K562 (cell line): ENCODE data around the gene MED17. TPM values are rescaled to one million over a fixed set of nuclear protein-coding genes. Genes with fewer than 3 reads are reported as not detected.

Experiments
- CAMTA2 ChIP-seq: fragments of 250-450 bp; sonication (Bioruptor Pico); conservative IDR thresholded peaks from 2 replicates; pipeline ENCODE4 v1.5.1; 2022
- CEBPG ChIP-seq, 3 experiments: fragments of 200-800 bp in 1 of 3; sonication (Bioruptor generic) in 1 of 3; sonication (generic) in 1 of 3; formaldehyde crosslinking in 1 of 3; IDR thresholded peaks in 2 of 3; conservative IDR thresholded peaks in 1 of 3; 2 replicates each; pipeline versions ENCODE4 v1.6.1 to v1.8.0; 2016 to 2022; ENCODE audit warnings: missing compliant biosample characterization in 2 of 3, missing genetic modification characterization in 2 of 3, mild to moderate bottlenecking in 1 of 3, missing genetic modification reagents in 1 of 3
- DNMT1 ChIP-seq: fragments of 450-650 bp; IDR thresholded peaks from 2 replicates; pipeline ENCODE4 v1.6.1; 2016; ENCODE audit warnings: antibody characterized with exemption, mild to moderate bottlenecking
- KLF1 ChIP-seq: fragments of 450-650 bp; IDR thresholded peaks from 2 replicates; pipeline ENCODE4 v1.6.1; 2016; ENCODE audit warnings: missing genetic modification characterization, missing compliant biosample characterization
- MIER1 ChIP-seq: fragments of 450-650 bp; IDR thresholded peaks from 2 replicates; pipeline ENCODE4 v1.6.1; 2016; ENCODE audit warnings: antibody characterized with exemption, mild to moderate bottlenecking, low read depth
- RBM14 ChIP-seq: fragments of 200-400 bp; formaldehyde crosslinking; IDR thresholded peaks from 2 replicates; pipeline ENCODE4 v1.6.1; 2018; ENCODE audit warnings: low read depth, mild to moderate bottlenecking, low read length, moderate library complexity, borderline replicate concordance; ENCODE audit not compliant: insufficient read depth
- SMAD2 ChIP-seq: fragments of 150-350 bp; IDR thresholded peaks from 2 replicates; pipeline ENCODE4 v1.6.1; 2014; ENCODE audit warnings: low read depth, mild to moderate bottlenecking, low read length
- SMARCA5 ChIP-seq: fragments of 450-650 bp; IDR thresholded peaks from 2 replicates; pipeline ENCODE4 v1.6.1; 2016
- TAF1 ChIP-seq: IDR thresholded peaks from 2 replicates; pipeline ENCODE4 v1.6.1; 2011; ENCODE audit warnings: mild to moderate bottlenecking, low read length, moderate library complexity; ENCODE audit not compliant: insufficient read depth, control insufficient read depth, severe bottlenecking; ENCODE audit errors: extremely low read depth
- ZBTB9 ChIP-seq: fragments of 450-650 bp; formaldehyde crosslinking; IDR thresholded peaks from 2 replicates; pipeline ENCODE4 v1.4.0; 2020; ENCODE audit warnings: mild to moderate bottlenecking, moderate library complexity
- ZNF165 ChIP-seq: fragments of 250-450 bp; sonication (Bioruptor Pico); IDR thresholded peaks from 2 replicates; pipeline ENCODE4 v1.4.0; 2020; ENCODE audit warnings: borderline replicate concordance
- polyA plus RNA-seq, 8 experiments: library from polyadenylated mRNA; depleted of rRNA in 4 of 8; stranded (reverse) in 5 of 8; unstranded in 3 of 8; fragments of >200 nt; fragmentation: Nextera tagmentation in 2 of 8; fragmentation: Illumina TruSeq in 1 of 8; extraction: Ambion mirVana in 2 of 8; extraction: Trizol in 1 of 8; gene quantifications; 2 replicates each; pipeline versions ENCODE4 v1.2.1 to v1.2.3, GENCODE V29; 2011 to 2014; ENCODE audit warnings: inconsistent platforms in 1 of 8, missing spikeins in 1 of 8
- total RNA-seq, 7 experiments: library from RNA; depleted of rRNA in 6 of 7; stranded (reverse); fragments of >200 nt in 6 of 7; fragmentation: Illumina TruSeq in 2 of 7; extraction: Trizol in 2 of 7; gene quantifications; 2 replicates each; pipeline versions ENCODE4 v1.2.1 to v1.2.3, GENCODE V29; 2011 to 2021; ENCODE audit warnings: low replicate concordance in 1 of 7
- TF ChIP-seq, protein P1 (sequence below), 2 experiments: fragments of 450-650 bp; formaldehyde crosslinking in 1 of 2; IDR thresholded peaks; 2 replicates each; pipeline versions ENCODE4 v1.4.0 to v1.6.1; 2014 to 2020; ENCODE audit warnings: mild to moderate bottlenecking in 2 of 2, borderline replicate concordance in 1 of 2, low read depth in 1 of 2
- TF ChIP-seq, protein P2 (sequence below): fragments of 450-650 bp; formaldehyde crosslinking; IDR thresholded peaks from 2 replicates; pipeline ENCODE4 v1.4.0; 2022; ENCODE audit warnings: mild to moderate bottlenecking, moderate library complexity
- TF ChIP-seq, protein P3 (sequence below): fragments of 250-450 bp; sonication (Bioruptor Pico); IDR thresholded peaks from 2 replicates; pipeline ENCODE4 v1.8.0; 2021; ENCODE audit warnings: borderline replicate concordance, mild to moderate bottlenecking, moderate library complexity; ENCODE audit not compliant: poor library complexity, severe bottlenecking

Gene MED17
- total and polyA plus RNA-seq, 9 of the 15 experiments (the other 6 are each of a cell fraction or from before 2014, with no cell fraction given), result 6.7 to 34.7 (median 26.8) TPM

DNA sequence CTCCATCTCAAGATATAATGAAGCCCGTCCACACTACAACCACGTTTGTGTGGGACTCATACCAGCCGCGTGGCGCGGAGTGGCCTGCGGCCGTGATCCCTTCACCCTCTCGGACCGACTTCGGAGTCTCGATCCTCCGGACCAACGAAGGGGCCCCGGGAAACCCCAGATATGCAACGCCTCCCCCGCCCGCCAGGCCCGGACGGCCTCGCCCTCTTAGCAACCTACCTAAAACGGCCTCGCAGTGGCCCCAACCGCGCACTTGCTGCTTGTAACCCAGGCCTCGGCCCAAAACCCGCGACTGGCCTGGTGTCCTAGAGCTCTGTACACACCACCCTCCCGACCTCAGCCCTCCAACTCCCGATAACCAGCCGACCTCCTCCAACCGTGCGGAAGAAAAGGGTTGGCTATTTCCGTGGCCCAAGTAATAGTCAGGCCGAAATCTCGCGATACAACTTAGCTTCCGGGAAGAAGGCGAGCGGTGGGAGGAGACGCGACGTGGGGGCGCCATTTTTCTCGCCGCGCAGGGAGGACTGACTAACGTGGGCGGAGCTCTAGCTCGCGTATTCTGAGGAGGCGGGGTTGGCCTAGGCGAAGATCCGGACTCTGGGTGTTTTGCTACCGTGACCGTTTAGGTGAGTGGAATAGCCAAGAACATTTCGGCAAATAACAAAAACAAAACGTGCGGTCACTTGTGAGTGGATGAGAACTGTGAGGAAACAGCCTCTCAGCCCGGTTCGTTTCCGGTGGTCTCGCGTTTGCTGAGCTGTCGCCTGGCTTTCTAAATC lies 42.8 kb upstream of the MED17 start, which contains the start of the genes C11orf54 and TAF1D (continued):
- TF ChIP-seq, protein P1, sequence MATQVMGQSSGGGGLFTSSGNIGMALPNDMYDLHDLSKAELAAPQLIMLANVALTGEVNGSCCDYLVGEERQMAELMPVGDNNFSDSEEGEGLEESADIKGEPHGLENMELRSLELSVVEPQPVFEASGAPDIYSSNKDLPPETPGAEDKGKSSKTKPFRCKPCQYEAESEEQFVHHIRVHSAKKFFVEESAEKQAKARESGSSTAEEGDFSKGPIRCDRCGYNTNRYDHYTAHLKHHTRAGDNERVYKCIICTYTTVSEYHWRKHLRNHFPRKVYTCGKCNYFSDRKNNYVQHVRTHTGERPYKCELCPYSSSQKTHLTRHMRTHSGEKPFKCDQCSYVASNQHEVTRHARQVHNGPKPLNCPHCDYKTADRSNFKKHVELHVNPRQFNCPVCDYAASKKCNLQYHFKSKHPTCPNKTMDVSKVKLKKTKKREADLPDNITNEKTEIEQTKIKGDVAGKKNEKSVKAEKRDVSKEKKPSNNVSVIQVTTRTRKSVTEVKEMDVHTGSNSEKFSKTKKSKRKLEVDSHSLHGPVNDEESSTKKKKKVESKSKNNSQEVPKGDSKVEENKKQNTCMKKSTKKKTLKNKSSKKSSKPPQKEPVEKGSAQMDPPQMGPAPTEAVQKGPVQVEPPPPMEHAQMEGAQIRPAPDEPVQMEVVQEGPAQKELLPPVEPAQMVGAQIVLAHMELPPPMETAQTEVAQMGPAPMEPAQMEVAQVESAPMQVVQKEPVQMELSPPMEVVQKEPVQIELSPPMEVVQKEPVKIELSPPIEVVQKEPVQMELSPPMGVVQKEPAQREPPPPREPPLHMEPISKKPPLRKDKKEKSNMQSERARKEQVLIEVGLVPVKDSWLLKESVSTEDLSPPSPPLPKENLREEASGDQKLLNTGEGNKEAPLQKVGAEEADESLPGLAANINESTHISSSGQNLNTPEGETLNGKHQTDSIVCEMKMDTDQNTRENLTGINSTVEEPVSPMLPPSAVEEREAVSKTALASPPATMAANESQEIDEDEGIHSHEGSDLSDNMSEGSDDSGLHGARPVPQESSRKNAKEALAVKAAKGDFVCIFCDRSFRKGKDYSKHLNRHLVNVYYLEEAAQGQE (IDR thresholded peaks at IDR 0.05; ENCODE audit: borderline replicate concordance), result no peak
- TF ChIP-seq, protein P1 (CRISPR knock-in tag; IDR thresholded peaks at IDR 0.05; ENCODE audit: low read depth), result no peak
- no peak for TF ChIP-seq CEBPG (CRISPR knock-in tag; IDR thresholded peaks at IDR 0.05)
- TF ChIP-seq CEBPG (tag; conservative IDR thresholded peaks at IDR 0.05 in 1 of 2, IDR thresholded peaks at IDR 0.05 in 1 of 2), result no peak
- TF ChIP-seq SMAD2, result no peak
- TF ChIP-seq, protein P2, sequence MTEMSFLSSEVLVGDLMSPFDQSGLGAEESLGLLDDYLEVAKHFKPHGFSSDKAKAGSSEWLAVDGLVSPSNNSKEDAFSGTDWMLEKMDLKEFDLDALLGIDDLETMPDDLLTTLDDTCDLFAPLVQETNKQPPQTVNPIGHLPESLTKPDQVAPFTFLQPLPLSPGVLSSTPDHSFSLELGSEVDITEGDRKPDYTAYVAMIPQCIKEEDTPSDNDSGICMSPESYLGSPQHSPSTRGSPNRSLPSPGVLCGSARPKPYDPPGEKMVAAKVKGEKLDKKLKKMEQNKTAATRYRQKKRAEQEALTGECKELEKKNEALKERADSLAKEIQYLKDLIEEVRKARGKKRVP, result no peak
- TF ChIP-seq DNMT1, result no peak
- TF ChIP-seq TAF1, result peak; percentile 99
- peak; percentile 64; the same call in 1 of the 2 replicates for TF ChIP-seq KLF1
- no peak for TF ChIP-seq MIER1
- no peak for TF ChIP-seq ZNF165 (CRISPR knock-in tag)
- TF ChIP-seq RBM14, result 0 out of 2 replicates have a peak, but pooled peaks have one; percentile 74
- TF ChIP-seq, protein P3, sequence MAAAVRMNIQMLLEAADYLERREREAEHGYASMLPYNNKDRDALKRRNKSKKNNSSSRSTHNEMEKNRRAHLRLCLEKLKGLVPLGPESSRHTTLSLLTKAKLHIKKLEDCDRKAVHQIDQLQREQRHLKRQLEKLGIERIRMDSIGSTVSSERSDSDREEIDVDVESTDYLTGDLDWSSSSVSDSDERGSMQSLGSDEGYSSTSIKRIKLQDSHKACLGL (CRISPR knock-in tag), result no peak
- TF ChIP-seq SMARCA5, result no peak
- peak; percentile 62; the same call in 1 of the 2 replicates for TF ChIP-seq CAMTA2 (CRISPR knock-in tag)
- peak; percentile 79; the same call in 1 of the 2 replicates for TF ChIP-seq ZBTB9 (CRISPR knock-in tag)
